PC-9 (cell line): ENCODE measurements around the gene EFNA3. TPM values are rescaled to one million over a fixed set of nuclear protein-coding genes. Genes with fewer than 3 reads are reported as not detected.

ENCODE experiments used
- BruUV-seq: library from RNA; stranded (reverse); fragments of 400-500 nt; replicated peaks from 2 replicates; lab custom pipeline; 2021; lab: Mats Ljungman, UMichigan
- CTCF ChIA-PET: fragments of 300-600 bp; sonication (Branson Sonifier 250); formaldehyde crosslinking; loops from one replicate; lab custom pipeline; 2022; ENCODE audit warnings: antibody characterized with exemption; lab: Charles Lee
- POLR2A ChIA-PET: fragments of 300-600 bp; sonication (Branson Sonifier 250); formaldehyde crosslinking; loops from one replicate; lab custom pipeline; 2022; ENCODE audit warnings: antibody characterized with exemption; ENCODE audit not compliant: unreplicated experiment; lab: Charles Lee
- DNase-seq, 2 experiments: peaks; one replicate each; pipeline versions ENCODE4 v3.0.0 to v3.0.0-alpha.2; 2015 to 2022; ENCODE audit warnings: mixed read lengths in 1 of 2
- H2AFZ ChIP-seq: fragments of 200-600 bp; sonication (generic); 2 replicates; pipeline ENCODE4 v1.8.1; 2017; ENCODE audit warnings: antibody characterized with exemption
- H3F3A ChIP-seq: fragments of 200-600 bp; sonication (generic); 2 replicates; pipeline ENCODE4 v1.8.1; 2017; ENCODE audit warnings: antibody characterized with exemption, mild to moderate bottlenecking, low read depth; ENCODE audit not compliant: insufficient read depth
- H3K27ac ChIP-seq: fragments of 200-600 bp; sonication (generic); 2 replicates; pipeline ENCODE4 v1.6.1; 2016; ENCODE audit warnings: mixed run types
- H3K27me3 ChIP-seq: fragments of 200-600 bp; sonication (generic); 2 replicates; pipeline ENCODE4 v1.6.1; 2016; ENCODE audit warnings: low read depth, mixed run types; ENCODE audit not compliant: insufficient read depth
- H3K36me3 ChIP-seq: fragments of 200-600 bp; sonication (generic); 2 replicates; pipeline ENCODE4 v1.6.1; 2016; ENCODE audit warnings: low read depth, mixed run types
- H3K4me1 ChIP-seq: fragments of 200-600 bp; sonication (generic); replicated peaks from 2 replicates; pipeline ENCODE4 v1.6.1; 2016; ENCODE audit warnings: mixed run types; ENCODE audit not compliant: insufficient read depth
- H3K4me2 ChIP-seq: fragments of 200-600 bp; sonication (generic); 2 replicates; pipeline ENCODE4 v1.6.1; 2017; ENCODE audit warnings: mixed run types
- H3K4me3 ChIP-seq: fragments of 200-600 bp; sonication (generic); 2 replicates; pipeline ENCODE4 v1.6.1; 2016; ENCODE audit warnings: mixed run types
- H3K79me2 ChIP-seq: fragments of 200-600 bp; sonication (generic); 2 replicates; pipeline ENCODE4 v1.6.1; 2017; ENCODE audit warnings: low read depth, mixed run types
- H3K9me2 ChIP-seq: fragments of 200-600 bp; sonication (generic); 2 replicates; pipeline ENCODE4 v1.8.1; 2017; ENCODE audit warnings: mild to moderate bottlenecking; ENCODE audit not compliant: insufficient read depth
- H3K9me3 ChIP-seq: fragments of 200-600 bp; sonication (generic); 2 replicates; pipeline ENCODE4 v1.8.1; 2016; ENCODE audit warnings: low read depth; ENCODE audit not compliant: insufficient read depth
- H4K20me1 ChIP-seq: fragments of 200-600 bp; sonication (generic); 2 replicates; pipeline ENCODE4 v1.8.1; 2017; ENCODE audit not compliant: insufficient read depth
- EZH2 ChIP-seq: fragments of 200-600 bp; sonication (generic); IDR thresholded peaks from 2 replicates; pipeline ENCODE4 v1.8.0; 2017; ENCODE audit warnings: antibody characterized with exemption, low read depth
- intact Hi-C: fragments of 100-400 bp; cut with micrococcal nuclease; formaldehyde crosslinking; loops from one replicate; pipeline ENCODE4 v1.10.0; 2022; ENCODE audit not compliant: unreplicated experiment
- total RNA-seq: library from RNA; stranded (reverse); gene quantifications from 2 replicates; pipeline ENCODE4 v1.2.3, GENCODE V29; 2021
- TF ChIP-seq, protein P1 (sequence below): fragments of 200-600 bp; sonication (generic); conservative IDR thresholded peaks from 2 replicates; pipeline ENCODE4 v1.6.1; 2017; ENCODE audit warnings: mixed run types, antibody characterized with exemption, mild to moderate bottlenecking, moderate library complexity

Gene EFNA3
- total RNA-seq, 1 experiment from 2014 or later: 6.7 TPM

DNA sequence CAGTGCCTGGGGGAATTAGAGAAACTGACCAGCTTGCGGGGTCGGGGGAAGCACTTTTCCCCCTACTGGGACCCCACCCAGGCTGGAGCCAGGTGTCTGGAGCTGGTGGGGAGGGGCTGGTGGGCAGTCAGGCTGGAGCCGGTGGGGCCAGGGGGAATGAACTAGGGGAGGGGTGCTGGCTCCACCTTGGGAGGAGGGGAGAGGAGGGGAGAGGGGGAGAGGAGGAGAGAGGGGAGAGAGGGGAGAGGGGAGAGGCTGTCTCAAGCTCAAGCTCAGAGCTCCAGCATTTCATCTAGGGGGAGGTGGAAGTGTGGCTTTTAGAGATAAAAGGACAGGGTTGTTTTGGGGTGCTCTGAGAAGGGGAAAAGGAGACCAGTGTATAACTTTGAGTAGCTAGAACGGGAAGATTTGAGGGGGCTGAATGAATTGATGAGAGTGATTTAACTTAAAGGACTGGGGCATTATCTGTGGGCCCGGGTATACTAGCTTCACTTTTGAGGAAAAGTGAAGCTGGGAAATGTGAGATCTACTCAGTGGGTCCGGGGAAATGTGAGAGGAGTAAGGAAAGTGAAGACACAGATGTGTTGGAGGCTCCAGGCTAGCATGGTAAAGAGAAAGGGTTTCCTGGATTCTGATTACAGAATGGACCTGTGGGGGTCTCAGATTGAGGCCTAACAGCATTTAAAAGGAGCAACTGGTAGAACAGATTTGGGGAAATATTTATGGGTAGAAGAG is 51.8 kb downstream of the EFNA3 start:
- Histone ChIP-seq H3K4me1 (peaks cover 55% of the 10 kb centered on the region), H3K27me3 (no peaks in the 10 kb centered on the region), H3K27ac (peak overlapping the region; percentile 98), H3K79me2 (peaks cover 48% of the 10 kb centered on the region), H3K9me3 (no peaks in the 10 kb centered on the region), H3F3A (peaks cover 70% of the 10 kb centered on the region), H3K9me2 (no peaks in the 10 kb centered on the region), H2AFZ (no peak overlapping the region), H4K20me1 (no peaks in the 10 kb centered on the region), H3K36me3 (peaks cover 29% of the 10 kb centered on the region), H3K4me3 (peak overlapping the region; percentile 85), H3K4me2 (peak overlapping the region; percentile 99)
- POLR2A ChIA-PET: interaction anchor here (0.6 kb wide), 1 partner anchor 64 kb away, joined by 6 read pairs; no protein-coding TSS in a partner anchor
- no peak for DNase-seq
- TF ChIP-seq, protein P1, sequence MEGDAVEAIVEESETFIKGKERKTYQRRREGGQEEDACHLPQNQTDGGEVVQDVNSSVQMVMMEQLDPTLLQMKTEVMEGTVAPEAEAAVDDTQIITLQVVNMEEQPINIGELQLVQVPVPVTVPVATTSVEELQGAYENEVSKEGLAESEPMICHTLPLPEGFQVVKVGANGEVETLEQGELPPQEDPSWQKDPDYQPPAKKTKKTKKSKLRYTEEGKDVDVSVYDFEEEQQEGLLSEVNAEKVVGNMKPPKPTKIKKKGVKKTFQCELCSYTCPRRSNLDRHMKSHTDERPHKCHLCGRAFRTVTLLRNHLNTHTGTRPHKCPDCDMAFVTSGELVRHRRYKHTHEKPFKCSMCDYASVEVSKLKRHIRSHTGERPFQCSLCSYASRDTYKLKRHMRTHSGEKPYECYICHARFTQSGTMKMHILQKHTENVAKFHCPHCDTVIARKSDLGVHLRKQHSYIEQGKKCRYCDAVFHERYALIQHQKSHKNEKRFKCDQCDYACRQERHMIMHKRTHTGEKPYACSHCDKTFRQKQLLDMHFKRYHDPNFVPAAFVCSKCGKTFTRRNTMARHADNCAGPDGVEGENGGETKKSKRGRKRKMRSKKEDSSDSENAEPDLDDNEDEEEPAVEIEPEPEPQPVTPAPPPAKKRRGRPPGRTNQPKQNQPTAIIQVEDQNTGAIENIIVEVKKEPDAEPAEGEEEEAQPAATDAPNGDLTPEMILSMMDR: no peak
- no peak for TF ChIP-seq EZH2
- no TSS peak for BruUV-seq
- CTCF ChIA-PET: interaction anchor here (0.6 to 1.2 kb wide), 3 partner anchors 14 to 149 kb away, joined by 3 to 4 read pairs (median 3); no protein-coding TSS in a partner anchor
- intact Hi-C loops: no loop called here

DNA sequence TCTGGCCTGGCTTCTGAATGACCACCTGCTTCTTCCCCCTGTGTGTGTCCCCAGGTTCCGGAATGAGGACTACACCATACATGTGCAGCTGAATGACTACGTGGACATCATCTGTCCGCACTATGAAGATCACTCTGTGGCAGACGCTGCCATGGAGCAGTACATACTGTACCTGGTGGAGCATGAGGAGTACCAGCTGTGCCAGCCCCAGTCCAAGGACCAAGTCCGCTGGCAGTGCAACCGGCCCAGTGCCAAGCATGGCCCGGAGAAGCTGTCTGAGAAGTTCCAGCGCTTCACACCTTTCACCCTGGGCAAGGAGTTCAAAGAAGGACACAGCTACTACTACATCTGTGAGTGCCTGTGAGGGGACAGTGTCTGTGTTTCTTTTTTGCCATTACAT is 52.6 kb downstream of the EFNA3 start:
- Histone ChIP-seq H3K4me3 (no peak overlapping the region), H3K79me2 (peaks cover 48% of the 10 kb centered on the region), H3K27me3 (no peaks in the 10 kb centered on the region), H3K36me3 (peaks cover 29% of the 10 kb centered on the region), H3K27ac (peak overlapping the region; percentile 98), H3F3A (peaks cover 70% of the 10 kb centered on the region), H2AFZ (no peak overlapping the region), H3K4me1 (peaks cover 47% of the 10 kb centered on the region), H3K9me2 (no peaks in the 10 kb centered on the region), H4K20me1 (no peaks in the 10 kb centered on the region), H3K9me3 (no peaks in the 10 kb centered on the region), H3K4me2 (peak overlapping the region; percentile 99; the same call in 1 of the 2 replicates)
- POLR2A ChIA-PET: no interaction called here
- intact Hi-C loops: no loop called here
- CTCF ChIA-PET: interaction anchor here (0.5 kb wide), 1 partner anchor 517 kb away, joined by 8 read pairs; no protein-coding TSS in a partner anchor
- DNase-seq: no peak
- TF ChIP-seq, protein P1: no peak
- TF ChIP-seq EZH2: no peak
- no TSS peak for BruUV-seq

DNA sequence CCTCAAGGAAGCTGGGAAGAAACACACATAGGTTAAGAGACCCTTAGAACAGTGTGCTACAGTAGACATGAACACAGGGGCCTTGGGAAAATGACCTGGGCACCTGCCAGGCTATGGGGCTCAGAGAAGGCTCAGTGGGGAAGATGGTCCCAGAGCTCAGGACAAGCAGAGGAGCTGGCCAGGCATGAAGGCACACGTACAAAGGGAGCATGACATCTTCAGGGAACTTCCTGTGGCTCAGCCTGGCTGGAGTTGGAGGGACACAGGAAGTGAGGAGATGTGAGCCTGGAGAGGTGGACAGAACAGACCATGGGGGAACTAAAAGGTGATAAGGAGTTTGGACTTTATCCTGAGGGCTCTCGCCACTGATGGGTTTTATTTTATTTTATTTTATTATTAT is 53.2 kb downstream of the EFNA3 start:
- peaks cover 52% of the 10 kb centered on the region for H3K79me2 ChIP-seq
- no TSS peak for BruUV-seq

More for the DNA sequence above, 53.2 kb downstream of the EFNA3 start:
- CTCF ChIA-PET: no interaction called here
- H3F3A ChIP-seq: peaks cover 67% of the 10 kb centered on the region
- POLR2A ChIA-PET: interaction anchor here (0.7 kb wide), 1 partner anchor 508 kb away, joined by 5 read pairs; no protein-coding TSS in a partner anchor
- H3K4me1 ChIP-seq: peaks cover 43% of the 10 kb centered on the region
- H3K4me3 ChIP-seq: no peak overlapping the region
- H3K36me3 ChIP-seq: peaks cover 29% of the 10 kb centered on the region
- H3K9me3 ChIP-seq: no peaks in the 10 kb centered on the region
- H3K4me2 ChIP-seq: 0 out of 2 replicates have a peak overlapping the region, but pooled peaks have one; percentile 99
- H3K27me3 ChIP-seq: no peaks in the 10 kb centered on the region
- no peak overlapping the region for H2AFZ ChIP-seq
- TF ChIP-seq, protein P1: no peak
- no peak for TF ChIP-seq EZH2
- H3K27ac ChIP-seq: no peak overlapping the region
- H4K20me1 ChIP-seq: no peaks in the 10 kb centered on the region
- intact Hi-C loops: no loop called here
- DNase-seq: no peak
- H3K9me2 ChIP-seq: no peaks in the 10 kb centered on the region
